ENCODE results near the gene TUB.

DNA sequence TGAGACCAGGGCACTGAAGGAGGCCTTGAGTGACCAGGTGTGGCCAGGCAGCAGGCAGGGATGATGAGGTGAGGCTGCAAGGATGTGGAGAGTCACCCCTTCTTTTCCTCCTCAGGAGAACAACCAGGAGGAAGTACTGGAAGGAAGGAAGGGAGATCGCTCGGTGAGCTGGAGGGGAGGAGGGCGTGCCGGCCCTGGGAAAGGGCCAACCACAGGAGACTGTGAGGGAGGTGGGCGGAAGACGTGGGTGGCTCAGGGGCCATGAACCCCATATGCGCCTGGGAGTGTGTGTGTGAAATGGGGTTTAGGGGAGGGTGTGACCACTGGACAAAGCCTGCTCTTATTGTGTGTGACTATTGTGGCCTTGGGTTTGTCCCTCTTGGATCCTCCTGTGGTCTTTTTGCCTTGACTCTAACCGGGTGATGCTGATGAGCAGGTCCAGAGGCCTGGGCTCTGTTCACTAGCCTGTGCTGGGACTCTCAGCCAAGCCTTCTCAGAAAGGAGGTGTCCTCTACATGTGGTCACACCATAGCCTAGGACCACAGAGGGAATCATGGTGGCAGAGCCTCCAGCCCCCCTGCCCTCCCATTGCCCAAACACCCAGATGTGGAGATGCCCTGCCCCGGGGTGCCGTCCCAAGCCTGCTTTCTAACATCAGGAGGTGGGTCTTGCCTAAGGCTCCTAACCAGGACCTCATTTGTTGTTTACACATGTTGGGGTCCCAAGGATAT is 41.3 kb upstream of the TUB start:
- TF ChIP-seq EZH2 (IDR thresholded peaks at IDR 0.05; ENCODE audit: insufficient read depth, poor library complexity, severe bottlenecking) (no peak), EZH2phosphoT487 (IDR thresholded peaks at IDR 0.05; ENCODE audit: insufficient read depth, low read depth) (no peak)
